Muscle of leg (tissue), 11 donors: Measurements from ENCODE around the gene ATXN7L1. TPM values are rescaled to one million over a fixed set of nuclear protein-coding genes. Genes with fewer than 3 reads are reported as not detected.
A peak's percentile ranks its signal among the peaks of the same experiment; 100 is the strongest.

ENCODE experiments used
- DNase-seq: peaks from one replicate; pipeline ENCODE4 v3.0.0; 2013
- H3K27ac ChIP-seq: one replicate; pipeline ENCODE4 v1.5.1; 2013; ENCODE audit warnings: mild to moderate bottlenecking, low read length, control low read depth
- H3K27me3 ChIP-seq: one replicate; pipeline ENCODE4 v1.6.1; 2013; ENCODE audit warnings: low read length; ENCODE audit not compliant: control insufficient read depth, insufficient read depth
- H3K36me3 ChIP-seq: one replicate; pipeline ENCODE4 v1.6.1; 2013; ENCODE audit warnings: low read length; ENCODE audit not compliant: control insufficient read depth, insufficient read depth
- H3K4me1 ChIP-seq: one replicate; pipeline ENCODE4 v1.6.1; 2013; ENCODE audit warnings: low read length; ENCODE audit not compliant: control insufficient read depth, insufficient read depth
- H3K4me3 ChIP-seq: one replicate; pipeline ENCODE4 v1.5.1; 2013; ENCODE audit warnings: low read length, control low read depth
- H3K9me3 ChIP-seq: replicated peaks from 2 replicates; pipeline ENCODE4 v1.6.1; 2013; ENCODE audit warnings: low read depth, low read length; ENCODE audit not compliant: control insufficient read depth
- WGBS: methylation state at CpG from one replicate; pipeline ENCODE4 v1.1.5; 2013; ENCODE audit warnings: missing lambda C conversion rate; ENCODE audit not compliant: insufficient coverage; 5-methylcytosine and 5-hydroxymethylcytosine counted together
- polyA plus RNA-seq, 8 donors: library from polyadenylated mRNA; unstranded; fragments of 120-200 nt; gene quantifications; one replicate each; pipeline versions ENCODE4 v1.2.1 to v1.2.3, GENCODE V29; 2013; ENCODE audit warnings: inconsistent platforms in 1 of 8, low replicate concordance in 1 of 8; ENCODE audit not compliant: insufficient read length in 8 of 8, insufficient read depth in 1 of 8
- total RNA-seq: library from RNA; stranded (reverse); fragments of 120-200 nt; gene quantifications from one replicate; pipeline ENCODE4 v1.2.4, GENCODE V29; 2013

The ATXN7L1 gene
- total and polyA plus RNA-seq, 9 donors: 4.7 to 7.2 (median 6.2) TPM

DNA sequence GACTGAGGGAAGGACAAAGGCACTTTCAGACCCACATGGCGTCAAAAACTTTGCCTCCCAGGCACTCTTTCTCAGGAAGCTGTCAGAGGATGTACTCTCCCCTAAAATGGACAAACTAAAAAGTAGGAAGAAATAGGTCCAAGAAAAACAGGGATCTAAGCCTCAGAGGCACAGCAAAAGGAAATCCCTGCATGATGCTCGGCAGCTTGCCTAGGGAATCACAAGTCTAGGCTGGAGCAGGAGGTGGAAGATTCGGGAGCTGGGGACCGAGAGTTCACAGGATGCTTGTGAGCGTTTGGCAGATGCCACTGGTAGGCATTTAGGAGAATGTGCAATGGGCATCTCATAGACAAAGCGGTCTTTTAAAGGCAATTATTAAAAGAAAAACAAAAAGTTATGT is 60.8 kb downstream of the ATXN7L1 start:
- Histone ChIP-seq H3K4me1 (no peaks in the 10 kb centered on the region), H3K36me3 (no peaks in the 10 kb centered on the region), H3K4me3 (no peak overlapping the region), H3K27me3 (no peaks in the 10 kb centered on the region), H3K9me3 (no peaks in the 10 kb centered on the region), H3K27ac (no peak overlapping the region)
- no peak for DNase-seq
- 33% methylated on average over 1 of the region's 6 CpGs for WGBS

DNA sequence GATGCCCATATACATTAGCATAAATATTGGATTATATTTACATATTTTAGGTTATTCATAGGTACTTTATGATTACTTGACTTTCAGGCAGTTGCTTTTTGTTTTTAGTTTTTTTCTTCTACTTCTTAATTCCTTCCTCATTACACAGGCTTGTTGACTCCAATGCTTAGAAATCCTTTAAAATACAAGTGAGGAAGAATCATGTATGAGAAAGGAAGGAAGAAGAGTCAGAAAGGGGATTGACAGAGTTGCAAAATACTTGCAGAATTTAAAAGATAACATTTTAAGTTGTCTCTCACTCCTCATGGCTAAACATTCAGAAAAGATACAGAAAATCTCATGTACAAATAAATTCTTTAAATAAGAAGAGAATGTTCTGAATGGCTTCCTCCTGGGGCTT is 61.9 kb downstream of the ATXN7L1 start:
- H3K4me1 ChIP-seq: no peaks in the 10 kb centered on the region
- no peak overlapping the region for H3K27ac ChIP-seq
- H3K9me3 ChIP-seq: no peaks in the 10 kb centered on the region
- no peak for DNase-seq
- H3K27me3 ChIP-seq: no peaks in the 10 kb centered on the region
- H3K4me3 ChIP-seq: no peak overlapping the region
- no peaks in the 10 kb centered on the region for H3K36me3 ChIP-seq

DNA sequence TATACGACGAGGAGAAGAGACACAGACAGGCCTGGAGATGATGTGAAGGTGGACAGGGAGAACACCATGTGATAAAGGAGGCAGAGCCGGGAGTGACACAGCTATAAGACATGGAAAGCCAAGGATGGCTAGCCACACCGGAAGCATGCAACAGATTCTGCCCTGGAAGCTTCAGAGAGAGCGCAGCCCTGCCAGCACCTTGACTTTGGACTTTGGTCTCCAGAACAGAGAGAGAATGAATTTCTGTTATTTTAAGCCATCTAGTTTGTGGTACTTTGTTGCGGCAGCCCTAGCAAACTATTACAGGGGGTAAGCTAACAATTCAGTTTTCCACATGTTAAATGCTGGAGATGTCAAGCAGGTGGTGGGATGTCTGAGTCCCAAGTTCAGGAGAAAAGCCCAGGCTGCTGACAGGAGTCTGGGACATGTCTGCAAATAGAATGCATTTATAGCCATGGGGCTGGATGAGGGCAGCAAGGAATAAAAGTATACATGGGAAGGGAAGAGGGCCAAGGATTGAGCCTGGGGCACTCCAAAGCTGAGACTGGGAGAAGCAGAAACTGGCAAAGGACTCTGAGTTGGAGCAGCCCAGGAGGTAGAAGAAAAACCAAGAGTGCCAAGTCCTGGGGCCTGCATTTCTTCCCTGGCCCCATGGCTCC is 65.1 kb downstream of the ATXN7L1 start:
- H3K4me3 ChIP-seq: no peak overlapping the region
- H3K36me3 ChIP-seq: peaks cover 4% of the 10 kb centered on the region
- WGBS: 83% methylated on average over 6 of the region's 6 CpGs
- no peaks in the 10 kb centered on the region for H3K27me3 ChIP-seq
- H3K27ac ChIP-seq: no peak overlapping the region
- no peak for DNase-seq
- H3K9me3 ChIP-seq: no peaks in the 10 kb centered on the region
- peaks cover 6% of the 10 kb centered on the region for H3K4me1 ChIP-seq

DNA sequence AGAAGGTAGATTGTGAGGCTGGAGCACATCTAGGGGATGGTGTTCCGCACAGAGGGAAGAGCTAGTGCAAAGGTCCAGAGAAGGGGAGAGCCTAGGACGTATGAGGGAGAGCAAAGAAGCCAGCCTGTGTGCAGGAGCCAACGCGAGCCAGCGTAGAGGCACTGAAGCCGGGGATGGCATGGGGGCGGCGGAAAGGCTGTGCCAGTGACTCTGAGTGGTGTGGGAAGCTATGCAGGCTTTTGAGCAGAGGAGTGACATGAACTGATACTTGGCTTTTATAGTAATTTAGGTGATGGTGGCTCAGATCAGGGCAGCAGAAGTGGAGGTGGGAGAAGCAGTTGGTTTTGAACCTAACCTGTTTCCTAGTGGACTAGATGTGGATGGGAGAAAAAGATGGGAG is 65.8 kb downstream of the ATXN7L1 start:
- H3K9me3 ChIP-seq: no peaks in the 10 kb centered on the region
- 94% methylated on average over 8 of the region's 8 CpGs for WGBS
- no peak overlapping the region for H3K27ac ChIP-seq
- H3K4me3 ChIP-seq: no peak overlapping the region
- peaks cover 10% of the 10 kb centered on the region for H3K4me1 ChIP-seq
- no peak for DNase-seq
- no peaks in the 10 kb centered on the region for H3K27me3 ChIP-seq
- peaks cover 4% of the 10 kb centered on the region for H3K36me3 ChIP-seq

DNA sequence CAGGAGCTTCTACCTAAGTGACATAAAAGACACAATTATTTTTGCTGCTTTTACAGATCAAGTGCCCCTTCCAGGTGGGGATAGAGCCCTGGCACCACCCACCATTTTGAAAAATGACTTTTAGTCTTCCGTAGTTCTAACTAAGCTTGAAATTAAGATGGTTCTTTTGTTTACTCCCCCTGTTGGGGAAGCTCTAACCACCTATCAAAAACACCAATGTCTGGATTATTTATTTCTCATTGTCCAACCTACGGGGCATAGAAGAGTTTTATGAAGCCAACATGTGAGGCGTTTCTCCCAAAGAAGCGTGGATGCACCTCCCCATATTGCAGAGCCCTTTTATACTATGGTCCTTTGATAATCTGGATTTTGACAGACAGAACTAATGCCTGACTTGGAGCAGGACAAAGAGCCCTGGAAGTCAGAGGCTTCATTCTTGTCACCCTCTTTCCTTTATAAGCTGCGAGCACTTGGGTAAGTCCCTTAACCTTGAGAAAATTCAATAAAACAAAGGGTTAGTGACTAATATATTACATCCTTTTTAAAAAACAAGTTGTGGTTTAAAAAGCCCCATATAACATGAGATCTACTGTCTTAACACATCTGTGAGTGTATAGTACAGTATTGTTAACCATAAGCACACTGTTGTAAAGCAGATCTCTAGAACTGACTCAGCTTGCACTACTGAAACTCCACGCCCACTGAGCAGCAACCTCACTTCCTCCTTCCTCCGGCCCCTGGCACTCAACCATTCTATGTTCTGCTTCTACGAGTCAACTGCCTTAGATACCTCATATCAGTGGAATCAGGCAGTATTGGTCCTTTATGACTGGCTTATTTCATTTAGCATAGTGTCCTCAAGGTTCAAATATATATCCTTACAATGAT is 67.5 kb downstream of the ATXN7L1 start:
- 80% methylated on average over 2 of the region's 8 CpGs for WGBS
- Histone ChIP-seq H3K4me1 (peaks cover 16% of the 10 kb centered on the region), H3K27ac (no peak overlapping the region)

DNA sequence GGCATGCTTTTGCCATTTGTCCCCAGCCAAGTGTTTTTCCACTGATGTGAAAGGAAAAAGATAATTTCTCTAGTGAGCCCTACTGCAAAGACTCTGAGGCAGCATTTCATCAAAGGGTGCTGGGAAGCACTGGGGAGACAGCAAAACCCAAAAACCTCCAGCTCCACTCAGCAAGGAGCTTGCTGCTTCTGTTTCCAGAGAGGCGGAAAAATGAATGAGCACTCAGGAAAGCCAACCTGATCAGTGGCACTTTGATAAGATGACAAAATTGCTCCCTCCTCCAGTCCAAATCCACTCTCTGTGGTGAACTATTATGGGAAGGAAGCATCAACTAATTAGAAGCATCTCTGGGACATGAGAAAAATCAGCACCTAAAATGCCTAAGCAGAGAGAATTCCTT is 68.2 kb downstream of the ATXN7L1 start:
- WGBS: no CpG with 5 or more reads among the region's 1 CpG
- DNase-seq: no peak
- Histone ChIP-seq H3K27me3 (no peaks in the 10 kb centered on the region), H3K4me3 (no peak overlapping the region), H3K36me3 (peaks cover 4% of the 10 kb centered on the region), H3K9me3 (no peaks in the 10 kb centered on the region), H3K27ac (no peak overlapping the region), H3K4me1 (peaks cover 16% of the 10 kb centered on the region)

More for the DNA sequence above, 67.5 kb downstream of the ATXN7L1 start:
- H3K36me3 ChIP-seq: peaks cover 4% of the 10 kb centered on the region
- peak; percentile 31 for DNase-seq
- H3K27me3 ChIP-seq: no peaks in the 10 kb centered on the region
- H3K4me3 ChIP-seq: no peak overlapping the region
- H3K9me3 ChIP-seq: no peaks in the 10 kb centered on the region

DNA sequence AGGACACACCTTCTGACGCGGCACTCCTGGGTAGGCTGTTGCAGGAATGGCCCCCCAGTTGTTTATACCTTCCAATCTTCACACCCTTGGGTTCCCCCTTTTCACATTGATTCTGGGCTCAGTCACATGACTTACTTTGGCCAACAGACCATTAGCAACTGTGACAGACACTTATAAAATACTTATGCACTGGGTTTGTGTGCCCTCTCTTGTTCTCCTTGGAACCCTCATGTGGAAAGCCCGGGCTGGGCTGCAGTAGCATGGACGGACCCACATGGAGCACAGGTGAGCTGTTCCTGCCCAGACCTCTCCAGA is 69.0 kb downstream of the ATXN7L1 start:
- Histone ChIP-seq H3K9me3 (no peaks in the 10 kb centered on the region), H3K4me1 (peaks cover 16% of the 10 kb centered on the region), H3K4me3 (no peak overlapping the region), H3K27me3 (no peaks in the 10 kb centered on the region), H3K36me3 (peaks cover 4% of the 10 kb centered on the region), H3K27ac (no peak overlapping the region)
- DNase-seq: no peak
- 86% methylated on average over 3 of the region's 4 CpGs for whole genome bisulfite sequencing

DNA sequence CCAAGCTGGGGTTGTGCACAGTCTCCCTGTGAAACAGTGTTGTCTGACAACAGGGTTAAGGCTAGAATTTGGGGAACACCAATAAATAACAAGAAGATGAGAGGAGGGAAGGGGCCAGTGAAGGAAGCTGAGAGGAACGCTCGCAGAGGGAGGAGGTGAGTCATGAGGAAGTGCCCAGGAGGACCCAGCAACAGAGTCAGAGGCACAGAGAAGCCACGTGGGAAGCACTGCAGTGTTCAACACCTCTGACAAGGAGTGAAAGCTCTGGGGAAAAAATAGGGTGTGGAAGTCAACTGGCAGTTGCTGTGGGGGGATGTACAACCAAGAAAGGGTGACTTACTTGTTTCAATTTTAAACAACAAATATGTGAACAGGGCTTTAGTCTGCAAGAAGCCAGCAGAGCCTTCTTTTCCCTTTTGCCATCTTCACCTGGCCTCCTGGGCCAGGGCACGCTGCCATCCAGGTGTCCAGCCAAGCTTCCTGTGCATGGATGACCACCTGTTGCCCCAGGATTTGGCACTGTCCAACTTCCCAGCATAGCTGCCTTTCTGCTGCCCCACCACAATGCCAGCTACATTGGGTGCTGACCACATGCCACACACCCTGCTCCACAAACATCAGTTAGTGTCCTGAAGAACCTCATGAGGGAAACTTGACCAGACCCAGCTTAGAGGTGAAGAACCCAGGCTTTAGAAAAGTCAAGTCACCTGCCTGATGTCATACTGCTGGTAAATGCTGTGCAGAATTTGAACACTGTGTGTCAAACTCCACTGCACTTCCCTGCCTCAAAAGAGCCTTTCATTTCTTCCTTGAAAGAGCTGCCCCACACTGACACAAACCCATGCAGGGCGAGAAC is 69.6 kb downstream of the ATXN7L1 start:
- Histone ChIP-seq H3K27ac (no peak overlapping the region), H3K36me3 (peaks cover 4% of the 10 kb centered on the region), H3K4me3 (no peak overlapping the region), H3K9me3 (no peaks in the 10 kb centered on the region), H3K27me3 (no peaks in the 10 kb centered on the region), H3K4me1 (peaks cover 16% of the 10 kb centered on the region)
- 79% methylated on average over 5 of the region's 5 CpGs for WGBS
- DNase-seq: no peak

DNA sequence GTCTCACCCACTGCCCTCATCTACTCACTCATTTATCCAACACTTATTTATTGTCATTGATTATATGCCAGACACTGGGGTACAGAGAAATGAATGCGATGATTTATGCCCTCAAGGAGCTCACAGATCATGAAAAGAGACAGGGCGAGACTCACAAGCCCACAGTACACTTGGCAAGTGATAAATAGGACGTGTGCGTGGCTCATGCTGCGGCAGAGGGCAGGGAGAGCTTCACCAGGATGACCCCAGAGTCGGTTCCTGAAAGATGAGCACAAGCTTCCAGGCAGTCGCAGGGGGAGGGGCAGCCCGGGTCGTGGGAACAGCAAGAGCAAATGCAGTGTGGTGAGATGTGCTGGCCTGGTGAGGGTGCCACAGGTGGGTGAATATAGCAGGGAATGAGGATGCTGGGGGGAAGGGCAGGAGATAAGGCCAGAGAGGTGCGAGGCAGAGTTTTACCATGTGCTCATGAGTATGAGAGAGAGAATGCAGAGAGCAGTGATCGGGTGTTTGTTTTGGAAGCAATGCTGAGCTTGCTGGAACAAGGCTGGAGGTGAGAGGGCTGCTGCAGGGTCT is 70.9 kb downstream of the ATXN7L1 start:
- 49% methylated on average over 11 of the region's 11 CpGs for WGBS
- H3K27me3 ChIP-seq: no peaks in the 10 kb centered on the region
- H3K4me3 ChIP-seq: no peak overlapping the region
- H3K4me1 ChIP-seq: peaks cover 16% of the 10 kb centered on the region
- H3K36me3 ChIP-seq: peaks cover 4% of the 10 kb centered on the region
- no peak overlapping the region for H3K27ac ChIP-seq
- H3K9me3 ChIP-seq: no peaks in the 10 kb centered on the region
- no peak for DNase-seq

DNA sequence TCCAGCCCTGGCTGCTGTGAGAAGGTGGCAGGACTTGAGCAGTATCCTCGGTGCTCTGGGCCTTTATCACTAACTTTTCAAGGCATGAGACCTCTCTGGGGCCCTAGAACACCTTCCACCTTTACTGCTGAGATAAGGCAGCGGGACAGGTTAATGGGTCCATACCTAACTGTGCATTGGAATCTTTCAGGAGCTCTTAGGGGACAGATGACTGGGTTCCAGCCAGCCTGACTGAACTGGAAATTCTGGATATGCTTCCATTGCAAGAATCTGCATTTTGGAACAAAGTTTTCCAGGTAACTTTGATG is 73.0 kb downstream of the ATXN7L1 start:
- 86% methylated on average over 1 of the region's 2 CpGs for WGBS
- Histone ChIP-seq H3K9me3 (no peaks in the 10 kb centered on the region), H3K4me3 (no peak overlapping the region), H3K27me3 (no peaks in the 10 kb centered on the region), H3K27ac (no peak overlapping the region), H3K4me1 (peaks cover 22% of the 10 kb centered on the region), H3K36me3 (peaks cover 4% of the 10 kb centered on the region)
- DNase-seq: no peak
